Bronchial epithelial cell (primary cell): ENCODE results near the gene TMEM209. TPM values are rescaled to one million over a fixed set of nuclear protein-coding genes. Genes with fewer than 3 reads are reported as not detected.
"Not testable (repeated sequence)": the region's sequence is repeated elsewhere in the genome, so short reads cannot be mapped to it uniquely, and the experiment has no call there.

Experiments
- DNase-seq: peaks from one replicate; pipeline ENCODE4 v3.0.0-alpha.2; 2010; ENCODE audit warnings: low read depth
- FAIRE-seq: peaks from 2 replicates; lab custom pipeline; 2011; peaks lifted over from hg19 to GRCh38; lab: Jason Lieb, UNC
- H3K27me3 ChIP-seq: 2 replicates; pipeline ENCODE4 v1.5.1; 2011; ENCODE audit warnings: low read length; ENCODE audit not compliant: control insufficient read depth, insufficient read depth
- H3K36me3 ChIP-seq: 2 replicates; pipeline ENCODE4 v1.5.1; 2011; ENCODE audit warnings: low read length; ENCODE audit not compliant: control insufficient read depth, insufficient read depth
- H3K4me3 ChIP-seq: 2 replicates; pipeline ENCODE4 v1.5.1; 2011; ENCODE audit warnings: mild to moderate bottlenecking, low read depth, low read length, control low read depth
- total RNA-seq: library from RNA; depleted of rRNA; stranded (reverse); fragments of >200 nt; gene quantifications from 2 replicates; pipeline ENCODE4 v1.2.1, GENCODE V29; 2014
- TF ChIP-seq, protein P1 (sequence below): IDR thresholded peaks from 2 replicates; pipeline ENCODE4 v1.5.1; 2011; ENCODE audit warnings: mild to moderate bottlenecking, moderate library complexity, low read length, control low read depth, inconsistent platforms; ENCODE audit not compliant: insufficient read depth, severe bottlenecking

Gene TMEM209
- total RNA-seq = 7.4 and 9.5 TPM in 2 replicates

DNA sequence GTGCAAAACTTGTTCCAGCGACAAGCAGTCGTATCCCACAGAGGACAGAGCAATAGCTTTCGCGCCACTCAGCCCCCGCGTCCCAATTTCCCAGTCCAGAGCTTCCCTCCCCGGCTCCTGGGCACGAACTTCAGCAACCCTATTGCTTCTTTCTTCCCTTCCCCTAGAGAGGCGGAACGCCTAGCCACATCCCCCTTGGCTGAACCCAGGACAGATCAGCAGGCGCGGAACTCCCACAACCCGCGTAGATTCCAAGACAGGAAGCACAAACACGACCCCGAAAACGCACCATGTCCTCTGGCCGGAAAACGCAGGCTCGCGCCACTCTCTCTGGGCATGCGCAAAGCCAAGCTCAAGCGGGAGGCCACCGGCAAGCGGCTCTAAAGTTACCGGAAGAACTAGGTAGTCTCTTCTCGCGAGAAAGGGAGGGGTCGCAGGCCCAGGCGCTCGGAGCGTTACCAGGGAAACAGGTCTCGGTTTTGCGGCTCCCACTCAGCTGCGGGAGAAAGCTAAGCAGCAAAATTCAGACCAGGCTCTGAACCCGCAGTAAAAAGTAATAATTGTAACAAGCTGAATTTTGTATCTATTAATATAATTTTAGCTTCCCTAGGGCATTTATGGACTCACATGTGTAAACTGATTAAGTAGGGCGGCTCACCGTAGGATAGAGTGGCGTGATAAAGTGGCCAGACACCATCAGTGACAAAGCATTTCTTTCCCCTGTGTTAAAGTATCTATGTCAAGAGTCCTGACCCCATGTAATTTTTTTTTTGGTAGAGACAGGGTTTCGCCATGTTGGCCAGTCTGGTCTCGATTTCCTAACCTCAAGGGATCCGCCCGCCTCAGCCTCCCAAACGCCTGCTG is at the start of gene TMEM209:
Gene TMEM209, minus strand, starts transcription at position 323 of the 864 bp plus-strand sequence. Its CDS starts 31 bp downstream, at position 292.
- H3K36me3 ChIP-seq = peaks cover 2% of the 10 kb centered on the region
- DNase-seq (peak; percentile 93), FAIRE-seq (no peak)
- H3K27me3 ChIP-seq = no peaks in the 10 kb centered on the region
- H3K4me3 ChIP-seq = peak within 1 kb of the TSS; percentile 53
- TF ChIP-seq, protein P1, sequence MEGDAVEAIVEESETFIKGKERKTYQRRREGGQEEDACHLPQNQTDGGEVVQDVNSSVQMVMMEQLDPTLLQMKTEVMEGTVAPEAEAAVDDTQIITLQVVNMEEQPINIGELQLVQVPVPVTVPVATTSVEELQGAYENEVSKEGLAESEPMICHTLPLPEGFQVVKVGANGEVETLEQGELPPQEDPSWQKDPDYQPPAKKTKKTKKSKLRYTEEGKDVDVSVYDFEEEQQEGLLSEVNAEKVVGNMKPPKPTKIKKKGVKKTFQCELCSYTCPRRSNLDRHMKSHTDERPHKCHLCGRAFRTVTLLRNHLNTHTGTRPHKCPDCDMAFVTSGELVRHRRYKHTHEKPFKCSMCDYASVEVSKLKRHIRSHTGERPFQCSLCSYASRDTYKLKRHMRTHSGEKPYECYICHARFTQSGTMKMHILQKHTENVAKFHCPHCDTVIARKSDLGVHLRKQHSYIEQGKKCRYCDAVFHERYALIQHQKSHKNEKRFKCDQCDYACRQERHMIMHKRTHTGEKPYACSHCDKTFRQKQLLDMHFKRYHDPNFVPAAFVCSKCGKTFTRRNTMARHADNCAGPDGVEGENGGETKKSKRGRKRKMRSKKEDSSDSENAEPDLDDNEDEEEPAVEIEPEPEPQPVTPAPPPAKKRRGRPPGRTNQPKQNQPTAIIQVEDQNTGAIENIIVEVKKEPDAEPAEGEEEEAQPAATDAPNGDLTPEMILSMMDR = no peak

DNA sequence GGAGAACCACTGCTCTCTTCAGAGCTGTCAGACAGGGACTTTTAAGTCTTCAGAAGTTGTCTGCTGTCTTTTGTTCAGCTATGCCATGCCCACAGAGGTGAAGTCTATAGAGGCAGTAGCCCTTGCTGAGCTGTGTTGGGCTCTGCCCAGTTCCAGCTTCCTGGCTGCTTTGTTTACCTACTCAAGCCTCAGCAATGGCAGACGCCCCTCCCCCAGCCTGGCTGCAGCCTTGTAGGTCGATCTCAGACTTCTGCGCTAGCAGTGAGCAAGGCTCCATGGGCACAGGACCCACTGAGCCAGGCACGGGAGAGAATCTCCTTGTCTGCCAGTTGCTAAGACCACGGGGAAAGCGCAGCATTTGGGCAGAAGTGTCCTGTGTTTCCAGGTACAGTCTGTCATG is 49.3 kb upstream of the TMEM209 start:
- DNase-seq = no peak
- TF ChIP-seq, protein P1 = no peak
- H3K4me3 ChIP-seq = no peak overlapping the region
- no peaks in the 10 kb centered on the region for H3K36me3 ChIP-seq
- no peak for FAIRE-seq
- H3K27me3 ChIP-seq = no peaks in the 10 kb centered on the region

DNA sequence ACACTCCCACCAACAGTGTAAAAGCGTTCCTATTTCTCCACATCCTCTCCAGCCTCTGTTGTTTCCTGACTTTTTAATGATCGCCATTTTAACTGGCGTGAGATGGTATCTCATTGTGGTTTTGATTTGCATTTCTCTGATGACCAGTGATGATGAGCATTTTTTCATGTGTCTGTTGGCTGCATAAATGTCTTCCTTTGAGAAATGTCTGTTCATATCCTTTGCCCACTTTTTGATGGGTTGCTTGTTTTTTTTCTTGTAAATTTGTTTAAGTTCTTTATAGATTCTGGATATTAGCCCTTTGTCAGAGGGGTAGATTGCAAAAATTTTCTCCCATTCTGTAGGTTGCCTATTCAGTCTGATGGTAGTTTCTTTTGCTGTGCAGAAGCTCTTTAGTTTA is 44.4 kb upstream of the TMEM209 start:
- H3K4me3 ChIP-seq, DNase-seq, H3K27me3 ChIP-seq, H3K36me3 ChIP-seq, FAIRE-seq: not testable (repeated sequence)

DNA sequence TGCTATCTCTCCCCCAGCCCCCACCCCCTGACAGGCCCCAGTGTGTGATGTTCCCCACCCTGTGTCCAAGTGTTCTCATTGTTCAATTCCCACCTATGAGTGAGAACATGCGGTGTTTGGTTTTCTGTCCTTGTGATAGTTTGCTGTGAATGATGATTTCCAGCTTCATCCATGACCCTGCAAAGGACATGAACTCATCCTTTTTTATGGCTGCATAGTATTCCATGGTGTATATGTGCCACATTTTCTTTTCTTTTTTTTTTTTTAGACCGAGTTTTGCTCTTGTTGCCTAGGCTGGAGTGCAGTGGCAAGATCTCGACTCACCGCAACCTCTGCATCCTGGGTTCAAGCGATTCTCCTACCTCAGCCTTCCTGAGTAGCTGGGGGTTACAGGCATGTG is 43.6 kb upstream of the TMEM209 start:
- not testable (repeated sequence) for H3K27me3 ChIP-seq, H3K4me3 ChIP-seq, DNase-seq, H3K36me3 ChIP-seq, FAIRE-seq

DNA sequence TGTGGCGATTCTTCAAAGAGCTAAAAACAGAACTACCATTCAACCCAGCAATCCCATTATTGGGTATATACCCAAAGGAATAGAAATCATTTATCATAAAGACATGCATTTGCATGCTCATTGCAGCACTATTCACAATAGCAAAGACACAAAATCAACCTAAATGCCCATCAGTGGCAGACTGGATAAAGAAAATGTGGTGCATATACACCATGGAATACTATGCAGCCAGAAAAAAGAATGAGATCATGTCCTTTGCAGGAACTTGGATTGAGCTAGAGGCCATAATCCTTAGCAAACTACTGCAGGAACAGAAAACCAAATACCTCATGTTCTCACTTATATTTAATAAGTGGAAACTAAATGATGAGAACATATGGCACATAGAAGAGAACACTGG is 41.3 kb upstream of the TMEM209 start:
- not testable (repeated sequence) for H3K27me3 ChIP-seq, DNase-seq, FAIRE-seq, H3K36me3 ChIP-seq, H3K4me3 ChIP-seq

DNA sequence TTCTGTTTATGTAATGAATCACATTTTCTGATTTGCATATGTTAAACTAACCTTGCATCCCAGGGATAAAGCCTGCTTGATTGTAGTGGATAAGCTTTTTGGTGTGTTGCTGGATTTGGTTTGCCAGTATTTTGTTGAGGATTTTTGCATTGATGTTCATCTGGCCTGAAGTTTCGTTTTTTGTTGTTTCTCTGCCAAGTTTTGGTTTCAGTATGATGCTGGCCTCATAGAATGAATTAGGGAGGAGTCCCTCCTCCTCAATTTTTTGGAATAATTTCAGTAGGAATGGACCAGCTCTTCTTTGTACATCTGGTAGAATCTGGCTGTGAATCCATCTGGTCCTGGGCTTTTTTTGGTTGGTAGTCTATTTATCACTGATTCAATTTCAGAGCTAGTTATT is 38.3 kb upstream of the TMEM209 start:
- not testable (repeated sequence) for H3K27me3 ChIP-seq, FAIRE-seq, H3K36me3 ChIP-seq, DNase-seq, H3K4me3 ChIP-seq

DNA sequence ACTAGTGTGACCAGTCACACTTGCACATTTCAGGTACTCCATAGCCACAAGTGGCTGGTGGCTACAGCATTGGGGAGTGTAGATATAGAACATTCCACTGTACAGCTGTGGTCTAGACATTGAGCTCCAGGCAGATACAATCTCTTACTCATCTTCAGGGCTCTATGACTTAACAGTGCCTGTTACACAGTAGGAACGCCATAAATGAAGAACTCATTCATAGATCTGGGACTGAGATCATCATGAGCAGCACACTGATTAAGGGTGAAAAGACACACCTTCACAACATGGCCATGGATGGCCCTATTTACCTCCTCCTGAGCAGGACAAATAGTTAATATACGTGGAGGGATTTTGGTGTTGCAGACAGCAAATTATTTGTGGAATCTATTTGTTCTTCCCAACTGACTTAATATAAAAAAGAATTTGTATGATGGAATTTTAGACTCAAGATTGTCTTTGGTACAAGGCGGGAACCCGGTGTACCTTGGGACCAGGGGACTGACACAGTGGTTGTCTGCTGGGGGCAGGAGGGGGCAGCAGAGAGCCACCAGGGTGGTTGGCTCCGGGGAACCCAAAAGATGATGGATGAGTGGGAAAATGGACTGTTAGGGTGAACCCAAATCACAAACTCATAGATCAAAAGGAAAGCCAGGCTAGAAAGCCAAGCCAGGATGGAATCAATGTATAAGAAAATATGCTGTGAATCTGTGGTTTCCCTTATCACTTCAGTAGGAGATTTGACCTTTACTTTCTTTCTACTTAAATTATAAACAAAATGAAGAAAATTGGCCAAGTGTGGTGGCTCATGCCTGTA is 37.2 kb upstream of the TMEM209 start:
- Histone ChIP-seq H3K36me3 (no peaks in the 10 kb centered on the region), H3K27me3 (no peaks in the 10 kb centered on the region), H3K4me3 (no peak overlapping the region)
- DNase-seq (peak; percentile 76), FAIRE-seq (no peak)
- TF ChIP-seq, protein P1 = peak; percentile 89
